ENCODE results near the gene ZCCHC7.
"Not testable (repeated sequence)": the region's sequence is repeated elsewhere in the genome, so short reads cannot be mapped to it uniquely, and the experiment has no call there.

The ZCCHC7 gene

DNA sequence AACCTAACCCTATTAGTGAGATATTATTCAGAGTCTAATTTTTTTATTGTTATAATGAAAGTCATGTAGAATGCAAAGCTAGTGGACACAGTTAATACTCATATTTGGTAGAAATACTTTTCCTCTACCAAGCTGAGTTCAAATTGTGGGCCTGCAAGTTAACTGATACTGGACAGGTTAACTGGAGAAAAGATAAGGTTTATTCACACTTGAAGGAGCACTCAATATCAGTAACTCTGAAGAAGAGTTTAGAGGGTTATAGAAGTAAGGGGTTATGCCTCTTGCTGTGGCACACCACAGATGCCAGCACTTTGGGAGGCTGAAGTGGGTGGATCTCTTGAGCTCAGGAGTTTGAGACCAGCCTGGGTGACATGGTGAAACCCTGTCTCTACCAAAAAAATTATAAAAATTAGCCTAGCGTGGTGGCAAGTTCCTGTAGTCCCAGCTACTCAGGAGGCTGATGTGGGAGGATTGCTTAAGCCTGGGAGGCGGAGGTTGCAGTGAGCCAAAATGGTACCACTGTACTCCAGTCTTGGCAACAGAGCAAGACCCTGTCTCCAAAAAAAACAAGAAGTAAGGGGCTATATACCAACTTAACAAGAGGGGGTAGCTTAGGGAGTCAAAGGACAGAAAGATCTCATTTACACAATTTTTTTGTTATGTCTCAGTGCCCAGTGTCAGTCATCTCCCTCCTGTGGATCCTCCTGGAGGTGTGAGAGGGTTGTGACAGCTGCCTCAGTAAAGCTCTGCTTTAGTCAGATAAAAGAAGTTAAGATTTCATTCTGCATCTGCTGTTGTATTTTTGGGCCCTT is 180.9 kb downstream of the ZCCHC7 start:
- no peak for DNase-seq

- no peak for DNase-seq
Measured at GRCh38 chr9:37301854-37302172, 181.4 kb downstream of the ZCCHC7 start.

GRCh38 chr9:37302277-37302676 is 181.9 kb downstream of the ZCCHC7 start:
- DNase-seq: no peak

- not testable (repeated sequence) for DNase-seq
Measured at GRCh38 chr9:37303272-37303671, 182.9 kb downstream of the ZCCHC7 start.

DNA sequence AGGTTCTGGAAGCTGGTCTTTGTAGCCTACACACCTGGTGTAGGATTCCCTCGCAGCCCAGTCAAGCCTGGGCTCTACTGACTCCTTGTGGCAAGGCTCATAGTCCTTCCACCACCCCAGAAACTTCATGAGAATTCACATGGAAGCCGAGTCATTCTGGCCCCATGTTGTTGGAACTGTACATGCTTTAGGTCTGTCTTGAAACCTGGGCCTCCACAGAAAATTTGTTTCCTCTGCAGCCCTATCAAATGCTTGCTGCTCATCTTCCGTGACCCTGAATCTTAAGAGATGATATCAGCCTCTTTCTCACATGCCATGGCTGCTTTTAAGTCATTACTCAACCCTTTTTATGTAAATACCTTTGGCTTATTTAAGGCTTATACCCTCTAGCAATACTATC is 188.8 kb downstream of the ZCCHC7 start:
- no peak for DNase-seq

DNA sequence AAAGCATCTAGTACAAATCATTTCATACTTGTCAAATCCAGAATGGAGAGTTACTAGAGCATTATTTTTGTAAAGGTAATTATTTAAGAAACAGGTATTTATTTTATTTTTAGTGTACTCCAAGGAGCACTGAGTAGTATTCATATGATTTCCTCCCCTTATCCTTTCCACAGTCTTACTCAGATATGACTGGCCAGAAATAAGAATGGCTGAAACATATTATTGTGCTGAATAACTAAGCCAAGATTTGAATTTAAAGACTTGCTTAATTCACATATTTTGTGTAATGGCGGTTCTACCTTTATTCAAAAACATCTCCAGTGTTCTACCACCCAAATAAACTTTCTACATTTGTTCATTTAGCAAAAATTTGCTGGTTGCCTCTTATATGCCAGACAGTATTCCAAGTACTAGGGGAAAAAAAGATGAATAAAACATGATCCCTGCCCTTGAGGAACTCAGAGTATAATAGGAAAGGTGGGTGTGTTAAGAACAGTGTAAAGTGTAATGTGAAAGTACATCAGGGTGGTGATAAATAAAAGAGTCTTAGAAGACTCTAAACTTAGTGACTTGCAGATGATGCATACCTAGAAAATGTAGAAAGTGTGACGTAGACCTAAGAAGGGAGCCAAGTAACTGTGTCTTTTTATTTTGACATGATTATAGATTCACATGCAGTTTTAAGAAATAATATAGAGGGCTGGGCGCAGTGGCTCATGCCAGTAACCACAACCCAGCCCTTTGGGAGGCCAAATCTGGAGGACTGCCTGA is 191.7 kb downstream of the ZCCHC7 start:
- DNase-seq: no peak

- DNase-seq: peak; percentile 11
Measured at GRCh38 chr9:37324261-37324683, 203.9 kb downstream of the ZCCHC7 start.

- peak; percentile 53 for DNase-seq
Measured at GRCh38 chr9:37324691-37325490, 204.5 kb downstream of the ZCCHC7 start.

GRCh38 chr9:37325778-37326177 is 205.4 kb downstream of the ZCCHC7 start:
- DNase-seq: no peak

GRCh38 chr9:37327553-37327952 is 207.2 kb downstream of the ZCCHC7 start:
- no peak for DNase-seq

- no peak for DNase-seq
Measured at GRCh38 chr9:37328556-37329227, 208.3 kb downstream of the ZCCHC7 start.

- peak; percentile 18 for DNase-seq
Measured at GRCh38 chr9:37329576-37329975, 209.2 kb downstream of the ZCCHC7 start.

DNA sequence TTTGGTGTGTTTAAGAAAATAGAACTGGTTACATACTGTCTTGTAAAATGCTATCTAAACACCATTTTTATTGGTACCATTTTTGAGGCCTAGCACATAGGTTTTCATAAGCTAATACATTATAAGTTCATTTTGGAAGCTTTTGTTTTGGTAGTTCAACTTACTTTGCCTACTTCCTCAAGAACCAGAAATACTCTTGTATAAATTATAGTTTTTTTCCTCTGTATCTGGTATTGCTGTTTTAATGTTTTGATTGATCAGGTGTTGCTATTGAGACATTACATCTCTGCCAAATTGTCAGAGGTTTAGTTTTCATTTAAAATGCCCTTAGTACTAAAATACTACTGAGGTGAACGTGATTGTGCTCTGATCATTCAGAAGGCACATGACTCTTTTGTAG is 211.5 kb downstream of the ZCCHC7 start:
- DNase-seq: no peak

DNA sequence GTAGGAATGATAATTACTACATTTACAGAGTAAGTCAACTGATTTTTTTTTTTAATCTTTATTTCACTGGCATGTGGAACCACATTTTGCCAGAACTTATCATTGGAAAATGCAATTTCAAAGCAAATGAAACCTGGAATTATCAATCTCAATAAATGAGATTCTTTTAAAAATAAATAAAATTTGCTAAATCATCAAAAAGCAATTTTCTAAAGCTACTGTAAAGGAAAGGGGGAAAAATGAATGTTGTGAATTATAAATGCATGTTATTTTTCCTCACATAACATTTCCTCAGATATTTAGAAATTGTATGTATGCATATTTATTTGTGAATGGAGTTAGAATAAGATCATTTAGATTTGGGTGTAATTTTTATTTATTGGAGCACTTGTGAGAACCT is 212.2 kb downstream of the ZCCHC7 start:
- DNase-seq: no peak

GRCh38 chr9:37333288-37333687 is 212.9 kb downstream of the ZCCHC7 start:
- no peak for DNase-seq

GRCh38 chr9:37335238-37335637 is 214.9 kb downstream of the ZCCHC7 start:
- DNase-seq: no peak

GRCh38 chr9:37336150-37336549 is 215.8 kb downstream of the ZCCHC7 start:
- no peak for DNase-seq

GRCh38 chr9:37337301-37337890 is 217.0 kb downstream of the ZCCHC7 start:
- DNase-seq: peak; percentile 7

GRCh38 chr9:37338218-37338617 is 217.8 kb downstream of the ZCCHC7 start:
- no peak for DNase-seq

- no peak for DNase-seq
Measured at GRCh38 chr9:37339923-37340322, 219.5 kb downstream of the ZCCHC7 start.

DNA sequence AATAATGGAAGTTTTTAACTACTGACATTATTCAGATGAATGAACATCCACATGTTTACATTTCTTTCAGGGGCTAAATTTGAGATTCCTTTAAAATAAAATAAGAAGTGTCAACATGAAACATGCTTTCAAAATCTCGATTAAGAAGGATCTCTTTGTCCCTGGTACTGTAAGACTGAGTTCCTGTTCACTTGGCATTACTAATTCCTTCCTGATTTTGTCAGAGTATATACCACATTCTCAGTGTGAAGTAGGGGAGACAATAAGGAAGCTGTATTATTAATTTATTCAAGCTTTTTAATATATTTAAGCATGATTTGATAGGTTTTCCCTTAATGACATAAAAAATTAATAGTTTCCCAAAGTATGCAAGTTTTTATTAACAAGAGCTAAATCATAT is 220.6 kb downstream of the ZCCHC7 start:
- no peak for DNase-seq

- no peak for DNase-seq
Measured at GRCh38 chr9:37341704-37342103, 221.3 kb downstream of the ZCCHC7 start.

GRCh38 chr9:37342493-37342892 is 222.1 kb downstream of the ZCCHC7 start:
- DNase-seq: no peak
